GM10248 (cell line): ENCODE results near the gene PAM.

ENCODE experiments used
- CTCF ChIA-PET: fragments of 300-600 bp; sonication (Branson Sonifier 250); formaldehyde crosslinking; extraction: SDS; loops from one replicate; lab custom pipeline; 2021; ENCODE audit warnings: antibody characterized with exemption; lab: Yijun Ruan, JAX
- POLR2A ChIA-PET: fragments of 350-650 bp; sonication (Branson Sonifier 250); formaldehyde crosslinking; extraction: SDS; loops from one replicate; lab custom pipeline; 2020; ENCODE audit warnings: antibody characterized with exemption; lab: Yijun Ruan, JAX
- DNase-seq: peaks from one replicate; pipeline ENCODE4 v3.0.0; 2012; ENCODE audit errors: extremely low spot score
- CTCF ChIP-seq: IDR thresholded peaks from 2 replicates; pipeline ENCODE4 v1.5.1; 2012; ENCODE audit warnings: mild to moderate bottlenecking, low read depth; ENCODE audit errors: extremely low read depth, missing control alignments, control extremely low read depth

PAM gene

GRCh38 chr5:102875721-102876123 is 120.6 kb downstream of the PAM start:
- DNase-seq = no peak
- no peak for TF ChIP-seq CTCF
- ChIA-PET POLR2A (no interaction called here), CTCF (interaction anchor here (1.1 kb wide), 1 partner anchor 10 kb away, joined by 3 read pairs; no protein-coding TSS in a partner anchor)

GRCh38 chr5:102876610-102877009 is 121.5 kb downstream of the PAM start:
- TF ChIP-seq CTCF = no peak
- POLR2A ChIA-PET = no interaction called here
- CTCF ChIA-PET = interaction anchor here (1.4 kb wide), 2 partner anchors 16 to 55 kb away, joined by 3 to 4 read pairs; no protein-coding TSS in a partner anchor
- no peak for DNase-seq

- no peak for DNase-seq
- ChIA-PET POLR2A (no interaction called here), CTCF (no interaction called here)
- no peak for TF ChIP-seq CTCF
Measured at GRCh38 chr5:102879741-102880140, 124.6 kb downstream of the PAM start.

GRCh38 chr5:102886586-102886985 is 131.5 kb downstream of the PAM start:
- no peak for TF ChIP-seq CTCF
- DNase-seq = no peak
- CTCF ChIA-PET = no interaction called here
- POLR2A ChIA-PET = no interaction called here

GRCh38 chr5:102888483-102888882 is 133.4 kb downstream of the PAM start:
- POLR2A ChIA-PET = no interaction called here
- no peak for DNase-seq
- no peak for TF ChIP-seq CTCF
- CTCF ChIA-PET = no interaction called here

GRCh38 chr5:102889033-102889432 is 133.9 kb downstream of the PAM start:
- CTCF ChIA-PET = no interaction called here
- POLR2A ChIA-PET = no interaction called here
- TF ChIP-seq CTCF = no peak
- DNase-seq = no peak

- ChIA-PET CTCF (no interaction called here), POLR2A (no interaction called here)
- DNase-seq = no peak
- TF ChIP-seq CTCF = no peak
Measured at GRCh38 chr5:102890133-102890532, 135.0 kb downstream of the PAM start.
